ENCODE measurements around the gene BACH2. TPM values are rescaled to one million over a fixed set of nuclear protein-coding genes. Genes with fewer than 3 reads are reported as not detected.

The BACH2 gene
- total RNA-seq, 8 experiments from 2014 or later = 0.25 to 34.3 (median 19.4) TPM

DNA sequence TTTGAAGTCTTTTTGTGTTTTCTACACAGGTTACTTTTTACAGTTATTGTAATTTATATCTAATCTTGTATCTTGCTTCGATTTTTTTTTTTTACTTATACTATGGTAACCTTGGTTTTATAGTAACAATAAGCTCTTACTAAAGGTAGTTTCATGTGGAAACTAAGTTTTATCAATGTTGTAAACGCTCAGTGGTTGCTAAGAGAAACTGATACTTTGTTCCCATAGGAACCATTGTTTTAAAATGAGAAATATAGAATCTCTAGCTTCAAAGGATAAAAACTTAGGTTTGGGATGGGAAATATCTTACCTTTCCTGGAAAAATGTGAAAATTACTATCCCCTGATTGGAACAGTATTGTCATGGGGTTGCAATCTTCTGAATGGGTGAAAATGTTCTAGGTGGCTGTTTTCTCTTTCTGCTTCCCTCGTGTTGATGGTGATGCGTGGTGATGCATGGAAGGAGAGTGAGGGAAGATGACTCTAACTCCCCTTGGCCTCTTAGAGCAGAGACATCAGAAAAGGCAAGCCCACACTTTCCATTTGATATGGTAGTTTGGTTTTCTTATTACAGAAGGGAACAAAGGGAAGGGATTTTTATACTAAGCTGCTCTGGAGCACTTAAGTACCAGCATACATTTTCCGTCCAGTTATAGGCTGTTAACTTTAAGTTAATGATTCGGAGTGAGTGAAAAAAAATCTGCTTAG lies 23.5 kb upstream of the BACH2 start:
- in situ Hi-C loops (cut with MboI; ENCODE audit: low pct_unique_long_range_greater_than_20kb in 2 of 9, low sequenced_read_pairs in 9 of 9, unreplicated experiment in 9 of 9) = no loop called here
- H3K27ac ChIP-seq = no peak overlapping the region
- 43 to 86% (median 72%) methylated on average over 2 to 6 of the region's 6 CpGs for WGBS, 10 experiments
- H3K4me1 ChIP-seq (replicated peaks in 1 of 2) = peaks cover 0 to 10% of the 10 kb centered on the region in 2 donors
- H3K4me3 ChIP-seq = no peak overlapping the region
- ATAC-seq (replicated peaks in 6 of 8) = no peak

GRCh38 chr6:90319044-90319443 lies 22.4 kb upstream of the BACH2 start:
- Histone ChIP-seq H3K4me3 (no peak overlapping the region), H3K4me1 (replicated peaks in 1 of 2) (peaks cover 0 to 10% of the 10 kb centered on the region in 2 donors), H3K27ac (no peak overlapping the region)
- ATAC-seq (replicated peaks in 6 of 8) = peak in 7 of 8 experiments; percentile 66 to 96 (median 85)
- in situ Hi-C loops (cut with MboI; ENCODE audit: low pct_unique_long_range_greater_than_20kb in 2 of 9, low sequenced_read_pairs in 9 of 9, unreplicated experiment in 9 of 9) = no loop called here
- WGBS, 10 experiments = 11 to 88% (median 67%) methylated on average over 1 of the region's 1 CpG; no CpG with 5 or more reads in 5 of the 10 experiments

- peaks cover 0 to 17% of the 10 kb centered on the region in 2 donors for H3K4me1 ChIP-seq (replicated peaks in 1 of 2)
- ATAC-seq (replicated peaks in 6 of 8) = no peak
- WGBS, 10 experiments = 9 to 84% (median 43%) methylated on average over 1 to 3 of the region's 3 CpGs; no CpG with 5 or more reads in 1 of the 10 experiments
Measured at GRCh38 chr6:90315986-90316385, 19.3 kb upstream of the BACH2 start.

DNA sequence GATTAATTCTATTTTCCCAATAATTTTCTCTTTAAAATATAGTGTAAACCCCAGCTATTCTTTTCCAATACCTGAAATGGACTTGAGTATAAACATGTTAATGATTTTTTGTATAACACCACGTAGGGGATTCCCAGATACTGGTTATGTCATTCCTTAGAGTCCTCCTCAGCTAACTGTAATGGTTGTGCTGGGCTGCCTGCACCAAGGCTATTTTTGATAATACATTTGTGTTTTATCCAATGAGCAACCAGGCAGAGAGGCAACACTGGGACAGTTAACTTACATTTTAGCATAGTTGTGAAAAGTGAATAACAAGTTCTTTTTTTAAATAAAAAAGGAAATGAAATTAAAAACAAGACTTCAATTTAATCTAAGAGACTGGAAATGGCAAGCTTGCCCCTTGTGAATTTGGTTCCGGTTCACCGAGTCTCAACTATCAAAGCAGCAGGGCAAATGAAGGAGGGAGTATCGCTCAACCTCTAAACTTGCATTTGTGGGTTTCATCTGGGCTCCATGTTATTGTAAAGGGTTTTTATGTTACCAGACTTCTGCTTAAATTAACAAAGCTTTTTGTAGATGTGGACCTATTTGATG lies 18.8 kb upstream of the BACH2 start:
- ATAC-seq (replicated peaks in 6 of 8) = no peak
- WGBS, 10 experiments = 17 to 100% (median 75%) methylated on average over 1 to 4 of the region's 4 CpGs
- Histone ChIP-seq H3K4me1 (replicated peaks in 1 of 2) (peaks cover 0 to 17% of the 10 kb centered on the region in 2 donors), H3K27ac (no peak overlapping the region), H3K4me3 (no peak overlapping the region)
- in situ Hi-C loops (cut with MboI; ENCODE audit: low pct_unique_long_range_greater_than_20kb in 2 of 9, low sequenced_read_pairs in 9 of 9, unreplicated experiment in 9 of 9) = no loop called here

More at GRCh38 chr6:90315986-90316385, 19.3 kb upstream of the BACH2 start:
- in situ Hi-C loops (cut with MboI; ENCODE audit: low pct_unique_long_range_greater_than_20kb in 2 of 9, low sequenced_read_pairs in 9 of 9, unreplicated experiment in 9 of 9) = no loop called here
- Histone ChIP-seq H3K4me3 (no peak overlapping the region), H3K27ac (no peak overlapping the region)

- WGBS, 10 experiments = 50 to 100% (median 100%) methylated on average over 1 to 4 of the region's 4 CpGs; no CpG with 5 or more reads in 2 of the 10 experiments
- Histone ChIP-seq H3K4me3 (no peak overlapping the region), H3K4me1 (replicated peaks in 1 of 2) (peaks cover 0 to 17% of the 10 kb centered on the region in 2 donors), H3K27ac (no peak overlapping the region)
- ATAC-seq (replicated peaks in 6 of 8) = no peak
- in situ Hi-C loops (cut with MboI; ENCODE audit: low pct_unique_long_range_greater_than_20kb in 2 of 9, low sequenced_read_pairs in 9 of 9, unreplicated experiment in 9 of 9) = no loop called here
Measured at GRCh38 chr6:90314514-90314913, 17.9 kb upstream of the BACH2 start.

GRCh38 chr6:90311569-90311968 lies 14.9 kb upstream of the BACH2 start:
- in situ Hi-C loops (cut with MboI; ENCODE audit: low pct_unique_long_range_greater_than_20kb in 2 of 9, low sequenced_read_pairs in 9 of 9, unreplicated experiment in 9 of 9) = no loop called here

GRCh38 chr6:90305800-90306448 lies 9.3 kb upstream of the BACH2 start:
- Histone ChIP-seq H3K4me3 (no peak overlapping the region), H3K4me1 (replicated peaks in 1 of 2) (no peaks in the 10 kb centered on the region), H3K27ac (no peak overlapping the region)
- WGBS, 10 experiments = 0 to 100% (median 43%) methylated on average over 1 of the region's 1 CpG; no CpG with 5 or more reads in 1 of the 10 experiments
- ATAC-seq (replicated peaks in 6 of 8) = no peak
- in situ Hi-C loops (cut with MboI; ENCODE audit: low pct_unique_long_range_greater_than_20kb in 2 of 9, low sequenced_read_pairs in 9 of 9, unreplicated experiment in 9 of 9) = no loop called here

More at GRCh38 chr6:90311569-90311968, 14.9 kb upstream of the BACH2 start:
- peaks cover 0 to 16% of the 10 kb centered on the region in 2 donors for H3K4me1 ChIP-seq (replicated peaks in 1 of 2)
- no peak overlapping the region for H3K4me3 ChIP-seq
- no peak for ATAC-seq (replicated peaks in 6 of 8)
- no peak overlapping the region for H3K27ac ChIP-seq
- WGBS, 10 experiments = 30 to 100% (median 60%) methylated on average over 1 to 4 of the region's 4 CpGs; no CpG with 5 or more reads in 4 of the 10 experiments

DNA sequence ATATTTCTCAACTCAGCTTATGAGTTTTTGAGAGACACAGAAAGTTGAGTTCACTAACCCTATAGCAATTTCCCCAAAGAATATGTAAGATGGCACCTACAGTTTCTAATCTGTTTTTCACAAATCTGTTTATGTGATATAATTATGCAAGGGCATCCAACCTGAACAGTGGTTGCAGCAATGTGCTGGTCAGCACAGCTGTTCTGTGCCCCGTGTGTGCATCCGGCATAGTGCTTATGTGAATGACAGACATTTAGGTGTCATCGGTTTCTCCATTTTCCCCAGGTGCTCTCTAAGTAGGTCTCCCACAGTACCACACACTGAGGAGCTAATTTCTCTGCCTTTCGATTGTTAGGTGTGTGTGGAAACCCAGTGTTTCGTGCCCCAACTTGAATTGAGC lies 7.7 kb upstream of the BACH2 start:
- in situ Hi-C loops (cut with MboI; ENCODE audit: low pct_unique_long_range_greater_than_20kb in 2 of 9, low sequenced_read_pairs in 9 of 9, unreplicated experiment in 9 of 9) = no loop called here
- no peak for ATAC-seq (replicated peaks in 6 of 8)
- WGBS, 10 experiments = 53 to 100% (median 70%) methylated on average over 1 to 4 of the region's 5 CpGs; no CpG with 5 or more reads in 3 of the 10 experiments
- Histone ChIP-seq H3K27ac (no peak overlapping the region), H3K4me3 (no peak overlapping the region), H3K4me1 (replicated peaks in 1 of 2) (no peaks in the 10 kb centered on the region)

DNA sequence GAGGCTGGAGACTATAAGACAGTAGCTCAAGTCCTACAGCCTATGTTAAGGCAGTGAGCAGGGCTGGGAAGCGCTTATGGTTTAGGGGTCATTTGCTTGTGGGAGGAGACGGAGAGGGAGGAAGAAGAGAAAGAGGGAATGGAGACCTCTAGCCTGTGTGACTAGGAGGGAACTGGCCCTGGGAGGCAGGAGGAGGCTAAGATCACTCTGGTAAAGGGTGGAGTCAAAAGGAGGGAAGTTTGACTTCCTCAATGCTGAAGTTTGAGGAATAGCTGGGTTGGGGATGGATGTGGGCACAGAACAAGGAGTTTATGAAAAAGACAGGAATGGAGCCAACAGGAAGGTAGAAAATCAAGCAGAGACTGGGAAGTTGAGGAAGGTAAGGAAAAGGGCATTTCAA lies 6.4 kb upstream of the BACH2 start:
- peaks cover under 1 to 11% of the 10 kb centered on the region in 2 donors for H3K4me1 ChIP-seq (replicated peaks in 1 of 2)
- in situ Hi-C loops (cut with MboI; ENCODE audit: low pct_unique_long_range_greater_than_20kb in 2 of 9, low sequenced_read_pairs in 9 of 9, unreplicated experiment in 9 of 9) = no loop called here
- H3K4me3 ChIP-seq = no peak overlapping the region
- 33 to 100% (median 71%) methylated on average over 1 to 2 of the region's 2 CpGs; no CpG with 5 or more reads in 1 of the 10 experiments for WGBS, 10 experiments
- no peak overlapping the region for H3K27ac ChIP-seq
- ATAC-seq (replicated peaks in 6 of 8) = no peak

GRCh38 chr6:90302320-90302719 lies 5.7 kb upstream of the BACH2 start:
- ATAC-seq (replicated peaks in 6 of 8) = no peak
- H3K4me3 ChIP-seq = no peak overlapping the region
- in situ Hi-C loops (cut with MboI; ENCODE audit: low pct_unique_long_range_greater_than_20kb in 2 of 9, low sequenced_read_pairs in 9 of 9, unreplicated experiment in 9 of 9) = no loop called here
- WGBS, 10 experiments = 60 to 100% (median 97%) methylated on average over 1 to 2 of the region's 2 CpGs
- no peak overlapping the region for H3K27ac ChIP-seq
- H3K4me1 ChIP-seq (replicated peaks in 1 of 2) = peaks cover 7 to 18% of the 10 kb centered on the region in 2 donors

DNA sequence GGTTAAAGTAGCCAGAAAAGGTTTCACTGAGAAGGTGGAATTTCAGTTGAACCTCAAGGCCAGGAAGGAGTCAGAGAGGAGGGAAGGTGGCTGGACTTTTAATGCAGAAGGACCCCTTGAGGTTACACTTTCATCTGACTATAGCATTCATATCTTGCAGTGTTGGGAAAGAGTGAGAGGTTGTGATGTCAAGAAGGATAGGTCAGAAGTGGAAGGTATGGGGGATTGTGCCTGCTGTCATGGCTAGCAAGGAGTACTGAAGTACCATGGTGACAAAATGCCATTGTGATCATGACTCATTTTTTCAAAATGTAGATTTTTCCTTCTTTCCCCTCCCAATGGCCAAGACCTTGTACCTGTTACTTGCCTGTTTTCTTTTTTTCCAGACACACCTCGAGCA lies 5.2 kb upstream of the BACH2 start:
- no peak for ATAC-seq (replicated peaks in 6 of 8)
- in situ Hi-C loops (cut with MboI; ENCODE audit: low pct_unique_long_range_greater_than_20kb in 2 of 9, low sequenced_read_pairs in 9 of 9, unreplicated experiment in 9 of 9) = no loop called here
- Histone ChIP-seq H3K4me3 (no peak overlapping the region), H3K4me1 (replicated peaks in 1 of 2) (peaks cover 9 to 20% of the 10 kb centered on the region in 2 donors), H3K27ac (no peak overlapping the region)
- WGBS, 10 experiments = 13 to 67% (median 38%) methylated on average over 1 of the region's 1 CpG; no CpG with 5 or more reads in 3 of the 10 experiments

GRCh38 chr6:90298459-90299053 lies 1.9 kb upstream of the BACH2 start:
- H3K4me3 ChIP-seq = no peak overlapping the region
- no peak for ATAC-seq (replicated peaks in 6 of 8)
- WGBS, 10 experiments = 65 to 100% (median 86%) methylated on average over 1 to 6 of the region's 7 CpGs; no CpG with 5 or more reads in 1 of the 10 experiments
- H3K27ac ChIP-seq = no peak overlapping the region
- peaks cover 12 to 25% of the 10 kb centered on the region in 2 donors for H3K4me1 ChIP-seq (replicated peaks in 1 of 2)
- in situ Hi-C loops (cut with MboI; ENCODE audit: low pct_unique_long_range_greater_than_20kb in 2 of 9, low sequenced_read_pairs in 9 of 9, unreplicated experiment in 9 of 9) = loop anchor here in 3 of 9 experiments (10.0 to 25.0 kb wide), 4 partner anchors 86 to 361 kb away; no protein-coding TSS in a partner anchor

Measured in motor neuron (in vitro differentiated cells).